ENCODE measurements around the gene CPED1.

- TF ChIP-seq ZNF565 (CRISPR knock-in tag; conservative IDR thresholded peaks at IDR 0.05; ENCODE audit: low read depth) (no peak), ZNF8 (CRISPR knock-in tag; IDR thresholded peaks at IDR 0.05) (no peak), ZFP30 (CRISPR knock-in tag; IDR thresholded peaks at IDR 0.05) (no peak), OSR1 (CRISPR knock-in tag; IDR thresholded peaks at IDR 0.05) (no peak), PPARA (CRISPR knock-in tag; IDR thresholded peaks at IDR 0.05; ENCODE audit: borderline replicate concordance) (no peak), ZNF70 (CRISPR knock-in tag; IDR thresholded peaks at IDR 0.05) (no peak), ESRRG (CRISPR knock-in tag; IDR thresholded peaks at IDR 0.05) (no peak), TSHZ2 (CRISPR knock-in tag; IDR thresholded peaks at IDR 0.05) (no peak), BACH2 (CRISPR knock-in tag; IDR thresholded peaks at IDR 0.05; ENCODE audit: borderline replicate concordance) (no peak), ARNTL (CRISPR knock-in tag; IDR thresholded peaks at IDR 0.05; ENCODE audit: borderline replicate concordance, low read depth) (no peak), ZFP3 (CRISPR knock-in tag; IDR thresholded peaks at IDR 0.05) (no peak), GLIS3 (CRISPR knock-in tag; IDR thresholded peaks at IDR 0.05) (no peak), CREB5 (CRISPR knock-in tag; IDR thresholded peaks at IDR 0.05; ENCODE audit: low read depth) (no peak)
- TF ChIP-seq, protein P1, sequence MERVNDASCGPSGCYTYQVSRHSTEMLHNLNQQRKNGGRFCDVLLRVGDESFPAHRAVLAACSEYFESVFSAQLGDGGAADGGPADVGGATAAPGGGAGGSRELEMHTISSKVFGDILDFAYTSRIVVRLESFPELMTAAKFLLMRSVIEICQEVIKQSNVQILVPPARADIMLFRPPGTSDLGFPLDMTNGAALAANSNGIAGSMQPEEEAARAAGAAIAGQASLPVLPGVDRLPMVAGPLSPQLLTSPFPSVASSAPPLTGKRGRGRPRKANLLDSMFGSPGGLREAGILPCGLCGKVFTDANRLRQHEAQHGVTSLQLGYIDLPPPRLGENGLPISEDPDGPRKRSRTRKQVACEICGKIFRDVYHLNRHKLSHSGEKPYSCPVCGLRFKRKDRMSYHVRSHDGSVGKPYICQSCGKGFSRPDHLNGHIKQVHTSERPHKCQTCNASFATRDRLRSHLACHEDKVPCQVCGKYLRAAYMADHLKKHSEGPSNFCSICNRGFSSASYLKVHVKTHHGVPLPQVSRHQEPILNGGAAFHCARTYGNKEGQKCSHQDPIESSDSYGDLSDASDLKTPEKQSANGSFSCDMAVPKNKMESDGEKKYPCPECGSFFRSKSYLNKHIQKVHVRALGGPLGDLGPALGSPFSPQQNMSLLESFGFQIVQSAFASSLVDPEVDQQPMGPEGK (CRISPR knock-in tag; IDR thresholded peaks at IDR 0.05; ENCODE audit: borderline replicate concordance): no peak
Observed at GRCh38 chr7:120979765-120980499, 8.6 kb upstream of the CPED1 start.

Measured in SK-N-SH treated with all-trans-retinoic acid at 6 μM for 48 hours (cell line).